ENCODE measurements around the gene PRRC2B. TPM values are rescaled to one million over a fixed set of nuclear protein-coding genes. Genes with fewer than 3 reads are reported as not detected.

The PRRC2B gene
- total RNA-seq, 1 donor from 2014 or later = 235 TPM

DNA sequence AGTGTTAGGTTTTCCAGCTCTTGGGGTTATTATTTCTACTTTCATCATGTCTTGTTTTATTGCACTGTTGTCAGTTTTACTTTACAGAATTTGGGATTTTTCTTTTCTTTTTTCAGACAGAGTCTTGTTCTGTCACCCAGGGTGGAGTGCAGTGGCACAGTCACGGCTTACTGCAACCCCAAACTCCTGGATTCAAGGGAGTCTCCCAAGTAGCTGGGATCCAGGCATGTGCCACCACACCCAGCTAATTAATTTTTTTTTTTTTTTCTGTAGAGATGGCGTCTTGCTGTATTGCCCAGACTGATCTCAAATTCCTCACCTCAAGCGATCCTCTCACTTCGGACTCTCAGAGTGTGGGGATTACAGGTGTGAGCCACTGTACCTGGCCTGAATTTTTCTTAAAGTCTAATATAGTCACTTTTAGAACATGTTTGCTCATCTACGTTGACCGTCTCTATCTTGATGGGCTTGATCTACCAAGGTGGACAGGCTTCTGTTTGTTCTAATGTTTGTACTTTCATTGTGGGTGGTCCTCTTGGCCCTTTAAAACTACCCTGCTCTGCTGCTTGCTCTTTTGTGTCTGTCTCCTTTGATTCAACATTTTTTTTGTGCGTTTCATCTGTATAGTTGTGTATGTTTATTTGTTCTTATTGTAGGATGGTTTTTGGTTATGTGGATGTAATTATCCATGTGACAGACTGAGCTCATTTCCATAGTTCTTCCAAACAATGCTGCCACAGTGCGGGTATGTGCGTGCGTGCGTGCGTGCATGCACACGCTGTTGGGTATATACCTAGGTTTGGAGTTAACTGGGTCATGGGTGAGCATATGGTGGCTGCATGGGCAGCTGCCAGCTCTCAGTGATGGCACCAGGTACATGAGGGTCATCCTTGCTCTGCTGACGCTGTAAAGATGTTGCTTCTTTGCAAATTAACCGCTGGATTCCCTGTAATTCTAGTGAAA is 18.1 kb downstream of the PRRC2B start:
- TF ChIP-seq, protein P1, sequence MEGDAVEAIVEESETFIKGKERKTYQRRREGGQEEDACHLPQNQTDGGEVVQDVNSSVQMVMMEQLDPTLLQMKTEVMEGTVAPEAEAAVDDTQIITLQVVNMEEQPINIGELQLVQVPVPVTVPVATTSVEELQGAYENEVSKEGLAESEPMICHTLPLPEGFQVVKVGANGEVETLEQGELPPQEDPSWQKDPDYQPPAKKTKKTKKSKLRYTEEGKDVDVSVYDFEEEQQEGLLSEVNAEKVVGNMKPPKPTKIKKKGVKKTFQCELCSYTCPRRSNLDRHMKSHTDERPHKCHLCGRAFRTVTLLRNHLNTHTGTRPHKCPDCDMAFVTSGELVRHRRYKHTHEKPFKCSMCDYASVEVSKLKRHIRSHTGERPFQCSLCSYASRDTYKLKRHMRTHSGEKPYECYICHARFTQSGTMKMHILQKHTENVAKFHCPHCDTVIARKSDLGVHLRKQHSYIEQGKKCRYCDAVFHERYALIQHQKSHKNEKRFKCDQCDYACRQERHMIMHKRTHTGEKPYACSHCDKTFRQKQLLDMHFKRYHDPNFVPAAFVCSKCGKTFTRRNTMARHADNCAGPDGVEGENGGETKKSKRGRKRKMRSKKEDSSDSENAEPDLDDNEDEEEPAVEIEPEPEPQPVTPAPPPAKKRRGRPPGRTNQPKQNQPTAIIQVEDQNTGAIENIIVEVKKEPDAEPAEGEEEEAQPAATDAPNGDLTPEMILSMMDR (IDR thresholded peaks at IDR 0.05) = no peak
- Mint-ChIP-seq H3K4me3 (ENCODE audit: unreplicated experiment) (no peak overlapping the region), H3K27ac (ENCODE audit: unreplicated experiment) (no peak overlapping the region), H3K9me3 (ENCODE audit: low read depth) (no peaks in the 10 kb centered on the region), H3K36me3 (ENCODE audit: low read depth) (no peaks in the 10 kb centered on the region), H3K4me1 (ENCODE audit: low read depth) (peaks cover 72% of the 10 kb centered on the region), H3K27me3 (ENCODE audit: low read depth) (no peaks in the 10 kb centered on the region)
- DNase-seq (ENCODE audit: low spot score) = peak; percentile 30

DNA sequence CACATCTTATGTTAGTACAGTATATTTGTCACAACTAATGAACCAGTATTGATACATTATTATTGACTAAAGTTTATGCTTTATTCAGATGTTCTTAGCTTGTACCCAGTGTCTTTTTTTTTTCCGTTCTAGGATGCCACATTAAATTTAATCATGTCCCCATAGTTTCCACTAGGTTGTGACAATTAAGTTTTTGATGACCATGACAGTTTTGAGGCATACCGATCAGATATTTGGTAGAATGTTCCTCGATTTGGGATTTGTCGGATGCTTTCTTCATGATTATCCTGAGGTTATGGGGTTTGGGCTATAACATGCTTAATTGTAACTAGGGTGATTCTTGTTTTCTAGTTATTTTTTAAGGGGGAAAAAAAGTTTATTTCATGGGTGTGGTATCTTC is 22.6 kb downstream of the PRRC2B start:
- no peak for DNase-seq (ENCODE audit: low spot score)
- Mint-ChIP-seq H3K4me3 (ENCODE audit: unreplicated experiment) (no peak overlapping the region), H3K4me1 (ENCODE audit: low read depth) (peaks cover 70% of the 10 kb centered on the region), H3K36me3 (ENCODE audit: low read depth) (no peaks in the 10 kb centered on the region), H3K9me3 (ENCODE audit: low read depth) (no peaks in the 10 kb centered on the region), H3K27ac (ENCODE audit: unreplicated experiment) (peak overlapping the region; percentile 34), H3K27me3 (ENCODE audit: low read depth) (no peaks in the 10 kb centered on the region)
- TF ChIP-seq, protein P1 (IDR thresholded peaks at IDR 0.05) = no peak

- Mint-ChIP-seq H3K27me3 (ENCODE audit: low read depth) (no peaks in the 10 kb centered on the region), H3K9me3 (ENCODE audit: low read depth) (no peaks in the 10 kb centered on the region), H3K27ac (ENCODE audit: unreplicated experiment) (peak overlapping the region; percentile 95), H3K4me3 (ENCODE audit: unreplicated experiment) (no peak overlapping the region), H3K36me3 (ENCODE audit: low read depth) (no peaks in the 10 kb centered on the region), H3K4me1 (ENCODE audit: low read depth) (peaks cover 69% of the 10 kb centered on the region)
- peak; percentile 13 for DNase-seq (ENCODE audit: low spot score)
- TF ChIP-seq, protein P1 (IDR thresholded peaks at IDR 0.05) = no peak
These were observed 23.6 kb downstream of the PRRC2B start for GRCh38 chr9:131417264-131418142.

DNA sequence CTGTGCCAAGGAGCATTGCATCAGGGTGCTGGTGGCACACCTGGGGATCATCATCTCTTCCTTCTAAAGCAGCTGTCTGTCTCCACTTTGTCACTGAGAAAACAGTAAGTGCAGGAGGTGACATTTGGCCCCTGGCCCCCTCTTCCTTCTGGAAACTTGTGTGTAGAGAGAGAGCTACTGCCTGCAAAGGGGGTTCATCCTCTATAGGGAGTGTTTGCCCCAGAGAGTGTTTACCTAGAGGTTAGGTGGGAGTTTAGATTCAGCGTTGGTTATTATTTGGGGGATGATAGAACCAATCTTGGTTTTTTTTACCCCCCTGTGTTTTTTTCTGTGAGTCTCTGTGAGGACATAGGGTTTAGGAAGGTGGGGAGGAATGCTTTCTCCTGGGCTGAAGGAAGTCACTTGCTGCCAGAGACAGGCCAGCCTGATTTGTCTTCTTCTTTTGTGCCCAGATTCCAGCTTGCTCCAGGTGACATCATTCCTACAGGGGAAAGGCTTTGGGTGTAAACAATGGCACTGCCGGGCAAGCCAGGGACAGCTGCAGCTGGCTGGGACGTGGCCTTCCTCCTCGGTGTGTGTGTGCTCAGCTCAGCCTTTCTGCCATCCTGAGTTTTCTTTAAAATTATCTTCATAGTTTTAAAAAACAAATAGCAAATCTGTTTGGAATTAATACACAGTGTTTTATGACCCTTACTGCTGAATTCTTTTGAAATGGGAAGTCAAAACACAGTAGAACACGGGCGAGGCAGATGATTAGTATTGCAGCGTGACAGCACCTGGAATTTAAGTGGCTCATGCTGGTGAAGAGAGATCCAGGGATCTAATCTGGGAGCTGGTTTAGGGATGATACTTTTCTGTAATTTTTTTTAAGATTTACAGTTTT is 24.5 kb downstream of the PRRC2B start:
- Mint-ChIP-seq H3K27me3 (ENCODE audit: low read depth) (no peaks in the 10 kb centered on the region), H3K9me3 (ENCODE audit: low read depth) (no peaks in the 10 kb centered on the region), H3K27ac (ENCODE audit: unreplicated experiment) (peak overlapping the region; percentile 95), H3K4me1 (ENCODE audit: low read depth) (peaks cover 74% of the 10 kb centered on the region), H3K36me3 (ENCODE audit: low read depth) (no peaks in the 10 kb centered on the region), H3K4me3 (ENCODE audit: unreplicated experiment) (no peak overlapping the region)
- TF ChIP-seq, protein P1 (IDR thresholded peaks at IDR 0.05) = no peak
- peak; percentile 60 for DNase-seq (ENCODE audit: low spot score)
